MCF 10A (cell line): ENCODE results near the gene MBLAC1. TPM values are rescaled to one million over a fixed set of nuclear protein-coding genes. Genes with fewer than 3 reads are reported as not detected.

Experiments
- BruUV-seq: library from RNA; stranded (reverse); fragments of 400-500 nt; replicated peaks from 2 replicates; lab custom pipeline; 2021; lab: Mats Ljungman, UMichigan
- CTCF ChIA-PET: fragments of 300-600 bp; sonication (Branson Sonifier 250); formaldehyde crosslinking; extraction: SDS; loops from one replicate; lab custom pipeline; 2021; ENCODE audit warnings: antibody characterized with exemption, inconsistent platforms; lab: Yijun Ruan, JAX
- POLR2A ChIA-PET: fragments of 300-600, 350-650 bp; sonication (Branson Sonifier 250); formaldehyde crosslinking; extraction: SDS; loops from one replicate; lab custom pipeline; 2020; ENCODE audit warnings: antibody characterized with exemption, inconsistent platforms; lab: Yijun Ruan, JAX
- DNase-seq: peaks from one replicate; pipeline ENCODE4 v3.0.0-alpha.2; 2018; ENCODE audit not compliant: unreplicated experiment
- H3K27ac Mint-ChIP-seq: one replicate; pipeline ENCODE4 v1.8.0; 2022; ENCODE audit warnings: mild to moderate bottlenecking, low read depth, mixed read lengths; ENCODE audit not compliant: unreplicated experiment
- H3K27me3 Mint-ChIP-seq: one replicate; pipeline ENCODE4 v1.8.0; 2022; ENCODE audit warnings: mixed read lengths; ENCODE audit not compliant: insufficient read depth, unreplicated experiment
- H3K36me3 Mint-ChIP-seq: one replicate; pipeline ENCODE4 v1.8.0; 2022; ENCODE audit warnings: mild to moderate bottlenecking, moderate library complexity, mixed read lengths; ENCODE audit not compliant: insufficient read depth, unreplicated experiment
- H3K4me1 Mint-ChIP-seq: one replicate; pipeline ENCODE4 v1.8.0; 2022; ENCODE audit warnings: mixed read lengths; ENCODE audit not compliant: insufficient read depth, unreplicated experiment
- H3K4me3 Mint-ChIP-seq: one replicate; pipeline ENCODE4 v1.8.0; 2022; ENCODE audit warnings: mild to moderate bottlenecking, moderate library complexity, mixed read lengths; ENCODE audit not compliant: unreplicated experiment
- H3K9me3 Mint-ChIP-seq: one replicate; pipeline ENCODE4 v1.8.0; 2022; ENCODE audit warnings: mixed read lengths; ENCODE audit not compliant: unreplicated experiment
- CTCF ChIP-seq: fragments of 200-600 bp; IDR thresholded peaks from one replicate; pipeline ENCODE4 v1.8.0; 2022; ENCODE audit warnings: antibody characterized with exemption, mild to moderate bottlenecking; ENCODE audit not compliant: unreplicated experiment
- intact Hi-C: fragments of 100-400 bp; cut with micrococcal nuclease; formaldehyde crosslinking; loops from 2 replicates; pipeline ENCODE4 v1.14.1; 2022
- total RNA-seq: library from RNA; stranded (reverse); gene quantifications from 2 replicates; pipeline ENCODE4 v1.2.3, GENCODE V29; 2022

MBLAC1 gene
- total RNA-seq, 1 experiment from 2014 or later: 3.2 TPM

- ChIA-PET POLR2A (no interaction called here), CTCF (interaction anchor here (0.6 kb wide), 1 partner anchor 107 kb away, joined by 3 read pairs; no protein-coding TSS in a partner anchor)
- Mint-ChIP-seq H3K27ac (no peak overlapping the region), H3K9me3 (no peaks in the 10 kb centered on the region), H3K4me3 (no peak overlapping the region), H3K27me3 (no peaks in the 10 kb centered on the region), H3K36me3 (peaks cover 55% of the 10 kb centered on the region), H3K4me1 (no peaks in the 10 kb centered on the region)
- intact Hi-C loops: no loop called here
- no peak for DNase-seq
- TF ChIP-seq CTCF: no peak
- BruUV-seq: no TSS peak
Measured at GRCh38 chr7:100109521-100110163, 17.1 kb upstream of the MBLAC1 start.

- Mint-ChIP-seq H3K4me3 (no peak overlapping the region), H3K4me1 (no peaks in the 10 kb centered on the region), H3K36me3 (peaks cover 61% of the 10 kb centered on the region), H3K27me3 (no peaks in the 10 kb centered on the region), H3K9me3 (no peaks in the 10 kb centered on the region), H3K27ac (no peak overlapping the region)
- no peak for TF ChIP-seq CTCF
- ChIA-PET CTCF (interaction anchor here (0.7 kb wide), 1 partner anchor 191 kb away, joined by 4 read pairs; no protein-coding TSS in a partner anchor), POLR2A (interaction anchor here (8.0 kb wide), 1 partner anchor 8 kb away, joined by 45 read pairs; the partner anchor contains the start of genes AP4M1 and MCM7)
- intact Hi-C loops: no loop called here
- no TSS peak for BruUV-seq
- no peak for DNase-seq
Measured at GRCh38 chr7:100111156-100111555, 15.6 kb upstream of the MBLAC1 start.

- Mint-ChIP-seq H3K9me3 (no peaks in the 10 kb centered on the region), H3K27me3 (no peaks in the 10 kb centered on the region)
Measured at GRCh38 chr7:100111914-100112313, 14.9 kb upstream of the MBLAC1 start.

More at GRCh38 chr7:100111914-100112313, 14.9 kb upstream of the MBLAC1 start:
- Mint-ChIP-seq H3K4me1 (no peaks in the 10 kb centered on the region), H3K27ac (no peak overlapping the region), H3K36me3 (peaks cover 58% of the 10 kb centered on the region), H3K4me3 (no peak overlapping the region)
- no peak for TF ChIP-seq CTCF
- ChIA-PET POLR2A (interaction anchor here (8.0 kb wide), 1 partner anchor 9 kb away, joined by 45 read pairs; the partner anchor contains the start of genes AP4M1 and MCM7), CTCF (no interaction called here)
- DNase-seq: no peak
- no TSS peak for BruUV-seq
- intact Hi-C loops: no loop called here
